GM23338 (cell line): ENCODE measurements around the gene CCNB3.

ENCODE experiments used
- ETS1 ChIP-seq: IDR thresholded peaks from 2 replicates; pipeline ENCODE4 v1.6.1; 2016; ENCODE audit warnings: antibody characterized with exemption
- EZH2 ChIP-seq: fragments of 200-600 bp; sonication (generic); IDR thresholded peaks from one replicate; pipeline ENCODE4 v1.8.0; 2017; ENCODE audit warnings: antibody characterized with exemption, mild to moderate bottlenecking, low read depth; ENCODE audit not compliant: unreplicated experiment
- EZH2phosphoT487 ChIP-seq: fragments of 200-600 bp; sonication (generic); IDR thresholded peaks from one replicate; pipeline ENCODE4 v1.8.1; 2018; ENCODE audit warnings: antibody characterized with exemption; ENCODE audit not compliant: unreplicated experiment
- NANOG ChIP-seq: IDR thresholded peaks from 2 replicates; pipeline ENCODE4 v1.6.1; 2016; ENCODE audit warnings: antibody characterized with exemption, borderline replicate concordance
- POLR2AphosphoS5 ChIP-seq: IDR thresholded peaks from 2 replicates; pipeline ENCODE4 v1.6.1; 2016; ENCODE audit warnings: antibody characterized with exemption, low read depth
- REST ChIP-seq: IDR thresholded peaks from one replicate; pipeline ENCODE4 v1.6.1; 2018; ENCODE audit warnings: antibody characterized with exemption; ENCODE audit not compliant: unreplicated experiment
- ZNF114 ChIP-seq: fragments of 250-450 bp; sonication (Bioruptor Pico); IDR thresholded peaks from 2 replicates; pipeline ENCODE4 v1.5.0; 2020; ENCODE audit warnings: mild to moderate bottlenecking, moderate library complexity
- TF ChIP-seq, protein P1 (sequence below), 2 experiments: fragments of 200-600 bp in 1 of 2; sonication (generic) in 1 of 2; conservative IDR thresholded peaks; 2 replicates each; pipeline versions ENCODE4 v1.5.1 to v1.6.1; 2016 to 2017; ENCODE audit warnings: antibody characterized with exemption in 2 of 2, low read depth in 2 of 2, mild to moderate bottlenecking in 2 of 2, moderate library complexity in 1 of 2

- TF ChIP-seq, protein P1, sequence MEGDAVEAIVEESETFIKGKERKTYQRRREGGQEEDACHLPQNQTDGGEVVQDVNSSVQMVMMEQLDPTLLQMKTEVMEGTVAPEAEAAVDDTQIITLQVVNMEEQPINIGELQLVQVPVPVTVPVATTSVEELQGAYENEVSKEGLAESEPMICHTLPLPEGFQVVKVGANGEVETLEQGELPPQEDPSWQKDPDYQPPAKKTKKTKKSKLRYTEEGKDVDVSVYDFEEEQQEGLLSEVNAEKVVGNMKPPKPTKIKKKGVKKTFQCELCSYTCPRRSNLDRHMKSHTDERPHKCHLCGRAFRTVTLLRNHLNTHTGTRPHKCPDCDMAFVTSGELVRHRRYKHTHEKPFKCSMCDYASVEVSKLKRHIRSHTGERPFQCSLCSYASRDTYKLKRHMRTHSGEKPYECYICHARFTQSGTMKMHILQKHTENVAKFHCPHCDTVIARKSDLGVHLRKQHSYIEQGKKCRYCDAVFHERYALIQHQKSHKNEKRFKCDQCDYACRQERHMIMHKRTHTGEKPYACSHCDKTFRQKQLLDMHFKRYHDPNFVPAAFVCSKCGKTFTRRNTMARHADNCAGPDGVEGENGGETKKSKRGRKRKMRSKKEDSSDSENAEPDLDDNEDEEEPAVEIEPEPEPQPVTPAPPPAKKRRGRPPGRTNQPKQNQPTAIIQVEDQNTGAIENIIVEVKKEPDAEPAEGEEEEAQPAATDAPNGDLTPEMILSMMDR (conservative IDR thresholded peaks at IDR 0.05; ENCODE audit: low read depth in 2 of 2) = no peak
- TF ChIP-seq ETS1 = no peak
- no peak for TF ChIP-seq POLR2AphosphoS5
- TF ChIP-seq REST = no peak
- TF ChIP-seq EZH2phosphoT487 = no peak
- TF ChIP-seq ZNF114 (CRISPR knock-in tag) = no peak
- TF ChIP-seq EZH2 = no peak
- TF ChIP-seq NANOG = no peak
Observed at GRCh38 chrX:50393902-50394301, 189.3 kb downstream of the CCNB3 start.
